ENCODE results near the gene NBEAL2.

NBEAL2 gene

DNA sequence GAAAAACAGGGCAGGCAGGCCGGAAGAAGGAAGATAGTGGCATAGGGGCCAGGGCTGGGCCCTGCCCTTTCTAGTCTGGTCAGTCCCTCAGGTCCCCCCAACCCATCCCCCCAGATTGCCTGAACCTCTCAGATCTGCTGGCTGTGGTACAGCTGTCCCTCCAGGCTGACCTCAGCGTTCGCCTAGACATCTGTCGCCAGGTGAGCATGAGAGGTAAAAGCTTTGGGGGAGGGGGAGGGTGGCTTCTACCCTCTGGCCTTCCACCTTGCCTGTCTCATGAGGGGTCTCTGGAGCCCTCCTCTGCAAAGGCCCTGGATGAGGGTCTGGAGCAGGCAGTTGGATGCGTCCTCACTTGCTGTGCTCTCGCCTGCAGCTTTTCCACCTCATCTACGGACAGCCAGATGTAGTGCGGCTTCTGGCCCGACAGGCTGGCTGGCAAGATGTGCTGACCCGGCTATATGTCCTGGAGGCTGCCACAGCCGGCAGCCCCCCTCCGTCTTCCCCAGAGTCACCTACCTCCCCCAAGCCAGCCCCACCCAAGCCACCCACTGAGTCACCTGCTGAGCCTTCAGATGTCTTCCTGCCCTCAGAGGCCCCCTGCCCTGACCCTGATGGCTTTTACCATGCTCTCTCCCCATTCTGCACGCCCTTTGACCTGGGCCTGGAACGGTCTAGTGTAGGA is 20.2 kb downstream of the NBEAL2 start:
- no peak overlapping the region for H3K4me3 ChIP-seq (ENCODE audit: low read depth, low read length)
- DNase-seq, result no peak
- H3K27ac ChIP-seq, result no peak overlapping the region; the same call in 1 of the 2 replicates
- no peaks in the 10 kb centered on the region for H3K27me3 ChIP-seq (ENCODE audit: insufficient read depth, low read depth, severe bottlenecking)
- no peaks in the 10 kb centered on the region for H3K9me3 ChIP-seq (ENCODE audit: severe bottlenecking)
- peaks cover 52% of the 10 kb centered on the region for H3K36me3 ChIP-seq
- TF ChIP-seq, protein P1, sequence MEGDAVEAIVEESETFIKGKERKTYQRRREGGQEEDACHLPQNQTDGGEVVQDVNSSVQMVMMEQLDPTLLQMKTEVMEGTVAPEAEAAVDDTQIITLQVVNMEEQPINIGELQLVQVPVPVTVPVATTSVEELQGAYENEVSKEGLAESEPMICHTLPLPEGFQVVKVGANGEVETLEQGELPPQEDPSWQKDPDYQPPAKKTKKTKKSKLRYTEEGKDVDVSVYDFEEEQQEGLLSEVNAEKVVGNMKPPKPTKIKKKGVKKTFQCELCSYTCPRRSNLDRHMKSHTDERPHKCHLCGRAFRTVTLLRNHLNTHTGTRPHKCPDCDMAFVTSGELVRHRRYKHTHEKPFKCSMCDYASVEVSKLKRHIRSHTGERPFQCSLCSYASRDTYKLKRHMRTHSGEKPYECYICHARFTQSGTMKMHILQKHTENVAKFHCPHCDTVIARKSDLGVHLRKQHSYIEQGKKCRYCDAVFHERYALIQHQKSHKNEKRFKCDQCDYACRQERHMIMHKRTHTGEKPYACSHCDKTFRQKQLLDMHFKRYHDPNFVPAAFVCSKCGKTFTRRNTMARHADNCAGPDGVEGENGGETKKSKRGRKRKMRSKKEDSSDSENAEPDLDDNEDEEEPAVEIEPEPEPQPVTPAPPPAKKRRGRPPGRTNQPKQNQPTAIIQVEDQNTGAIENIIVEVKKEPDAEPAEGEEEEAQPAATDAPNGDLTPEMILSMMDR (IDR thresholded peaks at IDR 0.05; ENCODE audit: low read depth, low read length), result no peak

DNA sequence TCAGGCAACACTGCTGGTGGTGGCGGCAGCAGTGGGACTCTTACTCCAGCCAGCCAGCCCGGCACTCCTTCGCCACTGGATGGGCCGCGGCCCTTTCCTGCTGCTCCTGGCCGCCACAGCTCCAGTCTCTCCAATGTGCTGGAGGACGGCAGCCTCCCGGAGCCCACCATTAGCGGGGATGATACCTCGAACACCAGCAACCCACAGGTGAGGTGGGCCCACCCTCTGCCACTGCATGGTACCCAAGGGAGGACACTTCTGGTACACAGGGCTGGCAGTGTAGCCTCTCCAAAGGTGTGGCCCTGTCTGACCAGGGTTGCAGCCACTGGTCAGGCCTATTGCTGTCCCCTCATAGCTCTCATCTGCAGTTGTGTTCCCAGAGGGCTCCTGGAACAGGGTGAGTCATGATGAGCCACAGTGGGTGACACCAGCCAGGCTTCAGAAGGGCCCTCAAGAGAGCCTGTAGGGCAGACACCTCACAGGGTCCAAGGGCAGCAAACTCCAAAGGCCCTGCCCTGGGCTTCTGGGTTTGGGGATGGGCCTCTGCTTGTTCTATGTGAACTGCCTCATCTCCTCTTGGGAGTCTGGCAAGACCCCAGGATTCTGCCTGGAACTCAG is 20.8 kb downstream of the NBEAL2 start:
- no peaks in the 10 kb centered on the region for H3K9me3 ChIP-seq (ENCODE audit: severe bottlenecking)
- no peak overlapping the region for H3K27ac ChIP-seq
- no peaks in the 10 kb centered on the region for H3K27me3 ChIP-seq (ENCODE audit: insufficient read depth, low read depth, severe bottlenecking)
- DNase-seq, result no peak
- H3K4me3 ChIP-seq (ENCODE audit: low read depth, low read length), result no peak overlapping the region
- peaks cover 52% of the 10 kb centered on the region for H3K36me3 ChIP-seq
- TF ChIP-seq, protein P1 (IDR thresholded peaks at IDR 0.05; ENCODE audit: low read depth, low read length), result no peak

DNA sequence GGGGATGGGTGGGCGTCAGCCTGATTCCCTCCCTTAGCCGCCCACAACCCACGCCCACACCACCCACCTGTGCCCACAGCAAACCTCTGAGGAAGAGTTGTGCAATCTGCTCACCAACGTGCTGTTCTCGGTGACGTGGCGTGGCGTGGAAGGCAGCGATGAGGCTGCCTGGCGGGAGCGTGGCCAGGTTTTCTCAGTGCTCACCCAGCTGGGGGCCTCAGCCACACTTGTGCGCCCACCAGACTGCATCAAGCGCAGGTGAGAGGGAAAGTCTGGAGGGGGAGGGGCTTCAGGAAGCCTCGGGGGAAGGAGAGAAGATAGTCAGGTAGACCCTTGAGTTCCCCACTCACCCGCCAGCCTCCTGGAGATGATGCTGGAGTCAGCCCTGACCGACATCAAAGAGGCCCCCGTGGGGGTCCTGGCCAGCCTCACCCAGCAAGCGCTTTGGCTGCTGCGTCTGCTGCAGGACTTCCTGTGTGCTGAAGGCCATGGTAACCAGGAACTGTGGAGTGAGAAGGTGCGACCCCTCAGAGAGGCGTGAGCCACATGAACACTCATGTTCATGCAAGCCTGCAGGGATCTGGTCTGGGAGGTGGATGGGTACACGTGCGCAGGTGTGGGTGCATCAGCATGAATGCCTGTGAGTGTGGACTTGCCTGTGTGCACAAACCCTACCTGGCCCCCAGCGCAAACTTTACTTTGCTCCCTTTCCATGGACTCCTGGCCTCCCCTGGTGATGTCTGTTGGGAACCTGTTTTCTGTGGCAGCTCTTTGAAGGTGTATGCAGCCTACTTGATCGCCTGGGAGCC is 21.7 kb downstream of the NBEAL2 start:
- no peaks in the 10 kb centered on the region for H3K27me3 ChIP-seq (ENCODE audit: insufficient read depth, low read depth, severe bottlenecking)
- H3K9me3 ChIP-seq (ENCODE audit: severe bottlenecking), result no peaks in the 10 kb centered on the region
- H3K36me3 ChIP-seq, result peaks cover 58% of the 10 kb centered on the region
- no peak overlapping the region for H3K27ac ChIP-seq
- no peak for DNase-seq
- no peak overlapping the region for H3K4me3 ChIP-seq (ENCODE audit: low read depth, low read length)
- TF ChIP-seq, protein P1 (IDR thresholded peaks at IDR 0.05; ENCODE audit: low read depth, low read length), result no peak

DNA sequence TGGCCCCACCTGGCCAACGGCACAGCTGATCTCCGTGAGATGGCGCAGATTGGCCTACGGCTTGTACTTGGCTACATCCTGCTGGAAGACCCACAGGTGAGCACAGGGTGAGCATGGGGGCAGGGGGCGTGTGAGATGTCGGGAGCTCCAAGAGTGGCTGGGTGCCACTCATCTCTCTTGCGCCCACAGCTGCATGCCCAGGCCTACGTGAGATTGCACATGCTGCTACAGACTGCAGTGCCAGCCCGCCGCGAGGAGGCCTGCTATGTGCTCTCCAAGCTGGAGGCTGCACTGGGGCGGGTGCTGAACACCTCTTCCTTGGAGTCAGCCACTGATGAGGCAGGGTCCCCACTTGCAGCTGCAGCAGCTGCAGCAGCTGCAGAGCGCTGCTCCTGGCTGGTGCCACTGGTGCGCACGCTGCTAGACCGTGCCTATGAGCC is 22.3 kb downstream of the NBEAL2 start:
- TF ChIP-seq, protein P1 (IDR thresholded peaks at IDR 0.05; ENCODE audit: low read depth, low read length), result no peak
- Histone ChIP-seq H3K4me3 (ENCODE audit: low read depth, low read length) (no peak overlapping the region), H3K9me3 (ENCODE audit: severe bottlenecking) (no peaks in the 10 kb centered on the region), H3K27me3 (ENCODE audit: insufficient read depth, low read depth, severe bottlenecking) (no peaks in the 10 kb centered on the region), H3K36me3 (peaks cover 64% of the 10 kb centered on the region), H3K27ac (no peak overlapping the region)
- no peak for DNase-seq

DNA sequence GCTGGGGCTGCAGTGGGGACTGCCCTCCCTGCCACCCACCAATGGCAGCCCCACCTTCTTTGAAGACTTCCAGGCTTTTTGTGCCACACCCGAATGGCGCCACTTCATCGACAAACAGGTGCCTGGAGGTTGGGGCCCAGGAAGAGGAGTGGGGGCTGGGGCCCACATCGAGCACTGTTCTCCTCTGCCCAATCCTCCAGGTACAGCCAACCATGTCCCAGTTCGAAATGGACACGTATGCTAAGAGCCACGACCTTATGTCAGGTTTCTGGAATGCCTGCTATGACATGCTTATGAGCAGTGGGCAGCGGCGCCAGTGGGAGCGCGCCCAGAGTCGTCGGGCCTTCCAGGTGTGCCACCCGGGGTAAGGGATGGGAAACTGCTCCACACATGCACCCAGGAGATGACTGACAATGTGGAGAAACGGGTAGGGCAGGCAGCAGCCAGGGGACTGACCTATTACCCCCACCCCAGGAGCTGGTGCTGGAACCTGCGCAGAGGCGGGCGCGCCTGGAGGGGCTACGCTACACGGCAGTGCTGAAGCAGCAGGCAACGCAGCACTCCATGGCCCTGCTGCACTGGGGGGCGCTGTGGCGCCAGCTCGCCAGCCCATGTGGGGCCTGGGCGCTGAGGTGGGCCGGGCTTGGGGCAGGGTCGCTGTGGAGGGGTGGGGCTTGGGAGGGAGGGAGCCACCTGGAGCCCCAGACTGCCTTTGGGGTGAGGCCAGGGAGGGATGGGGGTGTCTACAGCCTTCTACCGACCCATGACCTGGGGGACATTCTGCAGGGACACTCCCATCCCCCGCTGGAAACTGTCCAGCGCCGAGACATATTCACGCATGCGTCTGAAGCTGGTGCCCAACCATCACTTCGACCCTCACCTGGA is 22.9 kb downstream of the NBEAL2 start:
- no peaks in the 10 kb centered on the region for H3K27me3 ChIP-seq (ENCODE audit: insufficient read depth, low read depth, severe bottlenecking)
- no peak for DNase-seq
- no peak overlapping the region for H3K4me3 ChIP-seq (ENCODE audit: low read depth, low read length)
- H3K9me3 ChIP-seq (ENCODE audit: severe bottlenecking), result no peaks in the 10 kb centered on the region
- H3K27ac ChIP-seq, result no peak overlapping the region
- peaks cover 71% of the 10 kb centered on the region for H3K36me3 ChIP-seq
- TF ChIP-seq, protein P1 (IDR thresholded peaks at IDR 0.05; ENCODE audit: low read depth, low read length), result peak; percentile 54
